IPS-15b (cell line): ENCODE results near the gene DBP.

Experiments
- H3K27me3 ChIP-seq: one replicate; pipeline ENCODE4 v1.6.1; 2013; ENCODE audit warnings: low read length; ENCODE audit not compliant: control insufficient read depth, insufficient read depth
- H3K36me3 ChIP-seq: one replicate; pipeline ENCODE4 v1.6.1; 2013; ENCODE audit warnings: low read length; ENCODE audit not compliant: control insufficient read depth, insufficient read depth
- H3K4me1 ChIP-seq: one replicate; pipeline ENCODE4 v1.6.1; 2013; ENCODE audit warnings: mild to moderate bottlenecking, low read length; ENCODE audit not compliant: control insufficient read depth, insufficient read depth
- H3K4me3 ChIP-seq: one replicate; pipeline ENCODE4 v1.5.1; 2013; ENCODE audit warnings: low read depth, low read length
- H3K9ac ChIP-seq: one replicate; pipeline ENCODE4 v1.6.1; 2013; ENCODE audit warnings: low read depth, mild to moderate bottlenecking, low read length
- H3K9me3 ChIP-seq: one replicate; pipeline ENCODE4 v1.6.1; 2013; ENCODE audit warnings: mild to moderate bottlenecking, low read length; ENCODE audit not compliant: control insufficient read depth, insufficient read depth

Gene DBP

GRCh38 chr19:48619692-48620585, 17.2 kb downstream of the DBP start:
- Histone ChIP-seq H3K36me3 (peaks cover 31% of the 10 kb centered on the region), H3K9me3 (no peaks in the 10 kb centered on the region), H3K9ac (peak overlapping the region; percentile 100), H3K4me3 (peak overlapping the region; percentile 98), H3K4me1 (peaks cover 16% of the 10 kb centered on the region), H3K27me3 (no peaks in the 10 kb centered on the region)

GRCh38 chr19:48618916-48619691, 18.1 kb downstream of the DBP start, which contains the start of the genes RPL18 and SPHK2:
Gene RPL18, minus strand, starts transcription at chr19:48619178. Its CDS starts 35 bp downstream, at chr19:48619143.
Gene SPHK2, plus strand, starts transcription at chr19:48619506. Its CDS starts 1,009 bp downstream, at chr19:48620515.
- peak within 1 kb of the TSS; percentile 100 for H3K9ac ChIP-seq
- H3K9me3 ChIP-seq: no peaks in the 10 kb centered on the region
- peaks cover 31% of the 10 kb centered on the region for H3K36me3 ChIP-seq
- H3K4me1 ChIP-seq: peaks cover 19% of the 10 kb centered on the region
- H3K27me3 ChIP-seq: no peaks in the 10 kb centered on the region
- peak within 1 kb of the TSS; percentile 98 for H3K4me3 ChIP-seq

- H3K4me1 ChIP-seq: peaks cover 24% of the 10 kb centered on the region
- H3K27me3 ChIP-seq: no peaks in the 10 kb centered on the region
- peak overlapping the region; percentile 100 for H3K9ac ChIP-seq
- peak overlapping the region; percentile 98 for H3K4me3 ChIP-seq
- peaks cover 32% of the 10 kb centered on the region for H3K36me3 ChIP-seq
- no peaks in the 10 kb centered on the region for H3K9me3 ChIP-seq
Observed at GRCh38 chr19:48618278-48618915, 18.8 kb downstream of the DBP start.

GRCh38 chr19:48617146-48617937, 19.8 kb downstream of the DBP start:
- no peaks in the 10 kb centered on the region for H3K9me3 ChIP-seq
- no peaks in the 10 kb centered on the region for H3K27me3 ChIP-seq
- H3K4me1 ChIP-seq: peaks cover 22% of the 10 kb centered on the region
- peak overlapping the region; percentile 98 for H3K4me3 ChIP-seq
- H3K36me3 ChIP-seq: peaks cover 38% of the 10 kb centered on the region
- H3K9ac ChIP-seq: peak overlapping the region; percentile 100

- no peaks in the 10 kb centered on the region for H3K27me3 ChIP-seq
- peaks cover 22% of the 10 kb centered on the region for H3K4me1 ChIP-seq
- peaks cover 41% of the 10 kb centered on the region for H3K36me3 ChIP-seq
- H3K9me3 ChIP-seq: no peaks in the 10 kb centered on the region
- H3K9ac ChIP-seq: no peak overlapping the region
- H3K4me3 ChIP-seq: peak overlapping the region; percentile 98
Observed at GRCh38 chr19:48616491-48617056, 20.6 kb downstream of the DBP start.

GRCh38 chr19:48616041-48616436, 21.1 kb downstream of the DBP start:
- H3K4me1 ChIP-seq: peaks cover 22% of the 10 kb centered on the region
- no peaks in the 10 kb centered on the region for H3K9me3 ChIP-seq
- H3K36me3 ChIP-seq: peaks cover 41% of the 10 kb centered on the region
- no peaks in the 10 kb centered on the region for H3K27me3 ChIP-seq
- no peak overlapping the region for H3K9ac ChIP-seq
- no peak overlapping the region for H3K4me3 ChIP-seq

GRCh38 chr19:48615231-48616040, 21.7 kb downstream of the DBP start:
- Histone ChIP-seq H3K4me3 (peak overlapping the region; percentile 27), H3K9ac (peak overlapping the region; percentile 47), H3K4me1 (peaks cover 22% of the 10 kb centered on the region), H3K27me3 (no peaks in the 10 kb centered on the region), H3K9me3 (no peaks in the 10 kb centered on the region), H3K36me3 (peaks cover 41% of the 10 kb centered on the region)

GRCh38 chr19:48614436-48615230, 22.5 kb downstream of the DBP start, which contains the start of gene FAM83E:
Gene FAM83E, minus strand, starts transcription at chr19:48615076. Its CDS starts 1,704 bp downstream, at chr19:48613372.
- no peaks in the 10 kb centered on the region for H3K9me3 ChIP-seq
- H3K9ac ChIP-seq: peak within 1 kb of the TSS; percentile 90
- H3K4me3 ChIP-seq: peak within 1 kb of the TSS; percentile 27
- peaks cover 41% of the 10 kb centered on the region for H3K36me3 ChIP-seq
- H3K27me3 ChIP-seq: no peaks in the 10 kb centered on the region
- H3K4me1 ChIP-seq: peaks cover 22% of the 10 kb centered on the region

GRCh38 chr19:48613852-48614435, 23.2 kb downstream of the DBP start:
- H3K4me3 ChIP-seq: peak overlapping the region; percentile 27
- no peaks in the 10 kb centered on the region for H3K27me3 ChIP-seq
- peaks cover 22% of the 10 kb centered on the region for H3K4me1 ChIP-seq
- peak overlapping the region; percentile 90 for H3K9ac ChIP-seq
- peaks cover 41% of the 10 kb centered on the region for H3K36me3 ChIP-seq
- H3K9me3 ChIP-seq: no peaks in the 10 kb centered on the region
